Measurements from ENCODE around the gene JSRP1. TPM values are rescaled to one million over a fixed set of nuclear protein-coding genes. Genes with fewer than 3 reads are reported as not detected.

JSRP1 gene
- total and polyA plus RNA-seq, 2 experiments from 2014 or later: 2.4 to 3.1 TPM

DNA sequence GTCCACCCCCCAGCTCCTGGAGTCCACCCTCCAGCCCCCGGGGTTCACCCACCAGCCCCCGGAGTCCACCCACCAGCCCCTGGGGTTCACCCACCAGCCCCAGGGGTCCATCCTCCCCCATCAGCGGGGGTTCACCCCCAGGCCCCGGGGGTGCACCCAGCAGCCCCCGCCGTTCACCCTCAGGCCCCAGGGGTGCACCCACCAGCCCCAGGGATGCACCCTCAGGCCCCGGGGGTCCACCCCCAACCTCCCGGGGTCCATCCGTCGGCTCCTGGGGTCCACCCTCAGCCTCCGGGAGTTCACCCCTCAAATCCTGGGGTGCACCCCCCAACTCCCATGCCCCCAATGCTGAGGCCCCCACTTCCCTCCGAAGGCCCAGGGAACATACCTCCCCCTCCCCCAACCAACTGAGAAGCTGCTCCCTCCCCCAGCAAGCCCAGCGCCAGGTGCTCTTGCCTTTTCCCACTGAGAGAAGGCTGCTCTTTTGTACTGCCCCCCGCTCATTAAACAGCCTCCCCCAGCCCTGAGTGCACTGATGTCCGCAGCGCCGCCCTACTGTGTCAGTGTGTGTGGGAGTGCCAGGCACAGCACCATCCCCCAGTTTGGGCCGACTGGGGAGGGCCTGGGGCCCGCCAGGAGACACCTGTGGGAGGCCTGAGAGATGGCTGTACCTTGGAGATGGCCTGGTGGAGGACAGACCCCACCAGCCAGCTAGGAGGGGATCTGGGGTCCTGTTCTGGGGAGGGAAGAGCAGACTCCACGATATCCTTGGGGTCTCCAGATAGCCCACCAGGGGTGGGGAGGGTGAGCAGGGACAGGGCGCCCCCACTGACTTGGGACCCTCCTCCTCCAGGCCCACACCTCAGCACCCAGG is 7.8 kb downstream of the JSRP1 start (continued):
- no peak for TF ChIP-seq ZNF114 (CRISPR knock-in tag; IDR thresholded peaks at IDR 0.05)
- no peak for TF ChIP-seq CREB1 (CRISPR knock-in tag; IDR thresholded peaks at IDR 0.05; ENCODE audit: low read depth)

DNA sequence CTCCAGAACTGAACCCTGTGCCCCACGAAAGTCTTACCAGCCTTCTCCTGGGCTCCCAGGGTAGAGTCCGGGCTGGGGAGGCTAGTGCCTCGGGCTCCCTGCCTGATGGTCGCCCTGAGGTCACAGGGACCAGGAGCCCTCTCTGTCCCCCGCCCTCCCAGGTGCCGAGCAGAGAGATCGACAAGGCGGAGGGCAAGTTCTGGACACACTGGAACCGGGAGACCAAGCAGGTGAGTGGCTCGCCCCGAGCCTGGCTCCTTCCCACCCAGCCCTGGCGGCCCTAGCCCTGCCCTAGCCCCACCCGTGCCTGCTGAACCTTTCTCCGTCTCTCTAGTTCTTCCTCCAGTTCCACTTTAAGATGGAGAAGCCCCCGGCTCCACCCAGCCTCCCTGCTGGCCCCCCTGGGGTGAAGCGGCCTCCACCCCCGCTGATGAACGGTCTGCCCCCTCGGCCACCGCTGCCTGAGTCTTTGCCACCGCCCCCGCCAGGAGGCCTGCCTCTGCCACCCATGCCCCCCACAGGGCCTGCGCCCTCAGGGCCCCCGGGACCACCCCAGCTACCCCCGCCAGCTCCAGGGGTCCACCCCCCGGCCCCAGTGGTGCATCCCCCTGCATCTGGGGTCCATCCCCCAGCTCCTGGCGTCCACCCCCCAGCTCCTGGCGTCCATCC is 8.7 kb downstream of the JSRP1 start:
- no peak overlapping the region for H3K4me3 Mint-ChIP-seq
- H3K27ac ChIP-seq (ENCODE audit: low read depth): no peak overlapping the region

DNA sequence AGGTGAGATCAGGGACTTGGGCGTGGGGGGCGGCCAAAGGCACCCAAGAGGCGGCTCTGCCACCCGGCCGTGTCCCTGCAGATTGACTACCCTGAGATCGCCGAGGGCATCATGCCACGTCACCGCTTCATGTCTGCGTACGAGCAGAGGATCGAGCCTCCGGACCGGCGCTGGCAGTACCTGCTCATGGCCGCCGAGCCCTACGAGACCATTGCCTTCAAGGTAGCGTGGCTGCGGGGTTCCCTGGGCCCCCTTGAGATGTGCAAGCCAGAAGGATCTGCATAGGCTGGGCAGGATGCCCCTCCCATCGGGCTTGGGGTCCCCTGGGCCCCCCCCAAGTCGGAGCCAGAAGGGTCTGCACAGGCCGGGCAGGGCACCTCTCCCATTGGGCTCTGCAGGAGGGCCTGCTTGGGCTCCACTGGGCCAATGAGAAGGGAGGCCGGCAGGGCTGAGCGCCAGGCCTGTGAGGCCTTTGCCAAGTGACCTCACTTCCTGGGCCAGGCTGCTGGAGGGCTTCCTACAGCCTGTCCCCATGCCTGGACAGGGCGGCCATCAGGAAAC is 9.3 kb downstream of the JSRP1 start:
- Mint-ChIP-seq H3K4me1 (0 out of 3 replicates have a peak, but pooled peaks cover 3% of the 10 kb centered on the region), H3K36me3 (ENCODE audit: low read depth) (peaks cover 42% of the 10 kb centered on the region), H3K4me3 (no peak overlapping the region), H3K27me3 (ENCODE audit: insufficient read depth, low read depth, poor library complexity) (peaks cover 13% of the 10 kb centered on the region), H3K9me3 (no peaks in the 10 kb centered on the region), H3K27ac (no peak overlapping the region; the same call in 1 of the 2 replicates)
- Histone ChIP-seq H2AFZ (no peak overlapping the region), H3K79me2 (replicated peaks; ENCODE audit: insufficient read depth) (peaks cover 19% of the 10 kb centered on the region), H3K4me1 (ENCODE audit: insufficient read depth) (no peaks in the 10 kb centered on the region), H3F3A (replicated peaks; ENCODE audit: low read depth) (no peaks in the 10 kb centered on the region), H3K9me2 (ENCODE audit: insufficient read depth) (no peaks in the 10 kb centered on the region), H3K27ac (ENCODE audit: low read depth) (no peak overlapping the region), H4K20me1 (replicated peaks; ENCODE audit: insufficient read depth) (peaks cover 11% of the 10 kb centered on the region), H3K4me3 (no peak overlapping the region), H3K36me3 (ENCODE audit: insufficient read depth) (peaks cover 13% of the 10 kb centered on the region), H3K4me2 (no peak overlapping the region), H3K27me3 (ENCODE audit: insufficient read depth) (no peaks in the 10 kb centered on the region)
- no peak for DNase-seq (ENCODE audit: low spot score)
- no peak for ATAC-seq
- TF ChIP-seq EZH2phosphoT487 (IDR thresholded peaks at IDR 0.05; ENCODE audit: unreplicated experiment) (no peak), EZH2 (IDR thresholded peaks at IDR 0.05; ENCODE audit: low read depth, unreplicated experiment) (no peak), STAT1 (IDR thresholded peaks at IDR 0.05; ENCODE audit: unreplicated experiment) (no peak), ZNF331 (CRISPR knock-in tag; IDR thresholded peaks at IDR 0.05; ENCODE audit: low read depth) (no peak), JUNB (IDR thresholded peaks at IDR 0.05; ENCODE audit: unreplicated experiment) (no peak)

More for the DNA sequence above, 8.7 kb downstream of the JSRP1 start:
- Histone ChIP-seq H3K4me2 (no peak overlapping the region), H3K4me1 (ENCODE audit: insufficient read depth) (0 out of 2 replicates have a peak, but pooled peaks cover 1% of the 10 kb centered on the region), H3K27me3 (ENCODE audit: insufficient read depth) (peaks cover 3% of the 10 kb centered on the region; the same call in 1 of the 2 replicates), H3K79me2 (replicated peaks; ENCODE audit: insufficient read depth) (peaks cover 13% of the 10 kb centered on the region), H3K4me3 (no peak overlapping the region), H3K36me3 (ENCODE audit: insufficient read depth) (peaks cover 13% of the 10 kb centered on the region), H4K20me1 (replicated peaks; ENCODE audit: insufficient read depth) (peaks cover 11% of the 10 kb centered on the region), H3F3A (replicated peaks; ENCODE audit: low read depth) (no peaks in the 10 kb centered on the region), H2AFZ (no peak overlapping the region), H3K9me2 (ENCODE audit: insufficient read depth) (no peaks in the 10 kb centered on the region)
- peaks cover 19% of the 10 kb centered on the region for H3K27me3 Mint-ChIP-seq (ENCODE audit: insufficient read depth, low read depth, poor library complexity)
- TF ChIP-seq, protein P1, sequence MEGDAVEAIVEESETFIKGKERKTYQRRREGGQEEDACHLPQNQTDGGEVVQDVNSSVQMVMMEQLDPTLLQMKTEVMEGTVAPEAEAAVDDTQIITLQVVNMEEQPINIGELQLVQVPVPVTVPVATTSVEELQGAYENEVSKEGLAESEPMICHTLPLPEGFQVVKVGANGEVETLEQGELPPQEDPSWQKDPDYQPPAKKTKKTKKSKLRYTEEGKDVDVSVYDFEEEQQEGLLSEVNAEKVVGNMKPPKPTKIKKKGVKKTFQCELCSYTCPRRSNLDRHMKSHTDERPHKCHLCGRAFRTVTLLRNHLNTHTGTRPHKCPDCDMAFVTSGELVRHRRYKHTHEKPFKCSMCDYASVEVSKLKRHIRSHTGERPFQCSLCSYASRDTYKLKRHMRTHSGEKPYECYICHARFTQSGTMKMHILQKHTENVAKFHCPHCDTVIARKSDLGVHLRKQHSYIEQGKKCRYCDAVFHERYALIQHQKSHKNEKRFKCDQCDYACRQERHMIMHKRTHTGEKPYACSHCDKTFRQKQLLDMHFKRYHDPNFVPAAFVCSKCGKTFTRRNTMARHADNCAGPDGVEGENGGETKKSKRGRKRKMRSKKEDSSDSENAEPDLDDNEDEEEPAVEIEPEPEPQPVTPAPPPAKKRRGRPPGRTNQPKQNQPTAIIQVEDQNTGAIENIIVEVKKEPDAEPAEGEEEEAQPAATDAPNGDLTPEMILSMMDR (conservative IDR thresholded peaks at IDR 0.05; ENCODE audit: low read depth in 2 of 2): no peak
- TF ChIP-seq EZH2phosphoT487 (IDR thresholded peaks at IDR 0.05; ENCODE audit: unreplicated experiment) (no peak), ZNF114 (CRISPR knock-in tag; IDR thresholded peaks at IDR 0.05) (no peak), NANOG (IDR thresholded peaks at IDR 0.05; ENCODE audit: borderline replicate concordance) (no peak)
- no peaks in the 10 kb centered on the region for H3K4me1 Mint-ChIP-seq
- H3K9me3 Mint-ChIP-seq: no peaks in the 10 kb centered on the region
- ATAC-seq: no peak
- H3K27ac Mint-ChIP-seq: no peak overlapping the region
- H3K36me3 Mint-ChIP-seq (ENCODE audit: low read depth): peaks cover 37% of the 10 kb centered on the region
- DNase-seq (ENCODE audit: low spot score): no peak

All from GM23338 (cell line).